Peyer's patch (tissue), 4 donors: ENCODE results near the gene BAZ2A.

ENCODE experiments used
- POLR2A ChIP-seq, 2 donors: fragments of 450-650 bp; IDR thresholded peaks; one replicate each; pipeline ENCODE4 v1.5.1; 2017; ENCODE audit warnings: antibody characterized with exemption in 2 of 2, mild to moderate bottlenecking in 2 of 2, moderate library complexity in 2 of 2
- TF ChIP-seq, protein P1 (sequence below), 6 experiments: fragments of 450-650 bp in 4 of 6; fragments of 200-600 bp in 2 of 6; sonication (generic) in 1 of 6; IDR thresholded peaks; one replicate each; pipeline ENCODE4 v1.5.1; 2017 to 2019; ENCODE audit warnings: antibody characterized with exemption in 6 of 6, mild to moderate bottlenecking in 3 of 6, moderate library complexity in 1 of 6

DNA sequence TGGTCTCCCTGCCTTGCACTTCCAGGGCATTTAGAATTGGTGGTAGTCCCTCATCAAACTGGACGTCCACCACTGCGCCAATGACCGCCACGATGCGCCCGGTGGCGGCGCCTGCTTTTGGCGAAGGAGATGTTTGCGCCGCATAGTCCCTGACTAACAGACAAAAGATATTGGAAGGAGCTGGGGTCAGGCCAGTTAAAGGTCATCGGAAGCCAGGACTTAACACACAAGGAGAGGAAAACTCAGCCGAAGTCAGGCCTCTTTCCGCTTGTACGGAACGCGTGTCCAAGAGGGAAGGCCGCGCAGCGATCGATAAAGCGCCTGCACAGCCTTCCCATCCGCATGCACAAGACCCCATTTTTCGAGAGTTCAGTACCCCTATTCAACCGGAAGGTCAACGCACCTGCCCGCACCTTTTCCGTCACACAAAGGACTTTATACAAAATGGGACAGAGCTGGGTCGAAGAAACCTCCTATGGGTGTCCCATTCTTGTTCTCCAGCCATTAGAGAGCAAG, 15.1 kb upstream of the BAZ2A start:
- TF ChIP-seq, protein P1, sequence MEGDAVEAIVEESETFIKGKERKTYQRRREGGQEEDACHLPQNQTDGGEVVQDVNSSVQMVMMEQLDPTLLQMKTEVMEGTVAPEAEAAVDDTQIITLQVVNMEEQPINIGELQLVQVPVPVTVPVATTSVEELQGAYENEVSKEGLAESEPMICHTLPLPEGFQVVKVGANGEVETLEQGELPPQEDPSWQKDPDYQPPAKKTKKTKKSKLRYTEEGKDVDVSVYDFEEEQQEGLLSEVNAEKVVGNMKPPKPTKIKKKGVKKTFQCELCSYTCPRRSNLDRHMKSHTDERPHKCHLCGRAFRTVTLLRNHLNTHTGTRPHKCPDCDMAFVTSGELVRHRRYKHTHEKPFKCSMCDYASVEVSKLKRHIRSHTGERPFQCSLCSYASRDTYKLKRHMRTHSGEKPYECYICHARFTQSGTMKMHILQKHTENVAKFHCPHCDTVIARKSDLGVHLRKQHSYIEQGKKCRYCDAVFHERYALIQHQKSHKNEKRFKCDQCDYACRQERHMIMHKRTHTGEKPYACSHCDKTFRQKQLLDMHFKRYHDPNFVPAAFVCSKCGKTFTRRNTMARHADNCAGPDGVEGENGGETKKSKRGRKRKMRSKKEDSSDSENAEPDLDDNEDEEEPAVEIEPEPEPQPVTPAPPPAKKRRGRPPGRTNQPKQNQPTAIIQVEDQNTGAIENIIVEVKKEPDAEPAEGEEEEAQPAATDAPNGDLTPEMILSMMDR (IDR thresholded peaks at IDR 0.05): peak in 2 of 6 experiments; percentile 3 to 17
- no peak for TF ChIP-seq POLR2A (IDR thresholded peaks at IDR 0.05)
